GM04504 (cell line): Measurements from ENCODE around the gene GRIN2C.
"Not testable (repeated sequence)": the region's sequence is repeated elsewhere in the genome, so short reads cannot be mapped to it uniquely, and the experiment has no call there.

Experiments
- DNase-seq: peaks from one replicate; pipeline ENCODE4 v3.0.0-alpha.2; 2012; ENCODE audit warnings: low read depth

Gene GRIN2C

DNA sequence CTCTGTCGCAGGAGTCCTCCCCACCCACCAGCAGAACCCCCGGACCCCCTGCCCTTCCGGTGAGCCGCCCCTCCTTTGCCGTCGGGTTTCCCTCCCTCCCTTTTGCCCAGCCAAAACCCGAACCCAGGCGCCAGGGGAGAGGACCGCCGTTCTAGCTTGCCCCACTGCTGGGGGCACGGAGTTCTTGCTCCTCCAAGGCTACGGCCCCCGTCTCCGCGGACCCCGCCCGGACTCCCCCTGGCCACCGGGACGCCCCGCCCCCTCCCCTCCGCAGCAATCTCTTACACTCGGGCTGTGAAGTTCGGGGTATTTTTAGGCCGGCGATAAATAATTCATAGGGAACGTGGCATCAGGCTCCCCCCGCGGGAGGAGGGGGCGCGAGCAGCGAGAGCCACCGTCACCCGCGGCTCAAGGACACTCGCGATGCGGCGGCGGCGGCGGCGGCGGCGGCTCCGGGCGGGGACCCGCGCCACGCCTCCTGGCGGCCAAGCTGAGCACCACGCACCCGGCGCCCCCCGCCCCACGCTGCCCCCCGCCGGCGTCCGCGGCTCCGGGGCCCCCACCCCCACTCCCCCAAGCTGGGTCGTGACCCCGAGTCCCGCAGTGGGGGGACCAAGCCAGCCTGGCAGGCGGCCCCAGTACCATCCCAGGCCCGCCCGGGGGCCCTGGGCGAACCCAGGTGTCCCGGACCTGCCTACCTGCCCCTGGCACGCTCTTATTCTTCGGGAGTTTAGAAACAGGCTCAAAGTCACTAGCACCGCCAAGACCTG lies at the start of gene GRIN2C:
GRIN2C (minus strand) TSS at position 427 of the 770 bp plus-strand sequence. CDS start 4,793 bp downstream, outside the sequence.
- DNase-seq, result no peak

DNA sequence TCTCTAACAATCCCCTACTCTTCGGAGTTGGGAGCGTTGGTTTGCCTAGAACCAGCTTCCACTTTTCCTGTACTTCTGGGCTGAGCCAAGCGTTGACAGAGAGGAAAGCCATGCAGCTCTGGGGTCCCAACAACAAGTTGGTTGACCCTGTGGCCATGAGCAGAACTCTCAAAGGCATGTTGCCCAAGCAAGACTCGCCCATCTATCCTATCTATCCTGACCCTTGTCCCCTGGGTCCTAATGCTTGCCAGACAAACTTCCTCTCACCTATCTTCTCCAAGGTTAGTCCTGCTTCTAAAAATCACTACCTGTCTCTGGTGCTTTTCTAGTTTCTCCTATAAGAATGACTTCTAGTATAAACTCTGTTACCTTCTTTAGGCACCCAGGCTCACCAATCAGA lies 49.4 kb upstream of the GRIN2C start:
- not testable (repeated sequence) for DNase-seq

DNA sequence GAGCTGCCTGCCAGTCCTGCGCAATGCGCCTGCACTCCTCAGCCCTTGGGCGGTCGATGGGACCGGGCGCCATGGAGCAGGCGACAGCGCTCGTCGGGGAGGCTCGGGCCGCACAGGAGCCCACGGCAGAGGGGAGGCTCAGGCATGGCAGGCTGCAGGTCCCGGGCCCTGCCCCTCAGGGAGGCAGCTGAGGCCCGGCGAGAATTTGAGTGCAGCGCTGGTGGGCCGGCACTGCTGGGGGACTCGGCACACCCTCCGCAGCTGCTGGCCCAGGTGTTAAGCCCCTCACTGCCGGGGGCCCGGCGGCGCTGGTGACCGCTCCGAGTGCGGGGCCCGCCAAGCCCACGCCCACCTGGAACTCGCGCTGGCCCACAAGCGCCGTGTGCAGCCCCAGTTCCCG lies 47.3 kb upstream of the GRIN2C start:
- no peak for DNase-seq

DNA sequence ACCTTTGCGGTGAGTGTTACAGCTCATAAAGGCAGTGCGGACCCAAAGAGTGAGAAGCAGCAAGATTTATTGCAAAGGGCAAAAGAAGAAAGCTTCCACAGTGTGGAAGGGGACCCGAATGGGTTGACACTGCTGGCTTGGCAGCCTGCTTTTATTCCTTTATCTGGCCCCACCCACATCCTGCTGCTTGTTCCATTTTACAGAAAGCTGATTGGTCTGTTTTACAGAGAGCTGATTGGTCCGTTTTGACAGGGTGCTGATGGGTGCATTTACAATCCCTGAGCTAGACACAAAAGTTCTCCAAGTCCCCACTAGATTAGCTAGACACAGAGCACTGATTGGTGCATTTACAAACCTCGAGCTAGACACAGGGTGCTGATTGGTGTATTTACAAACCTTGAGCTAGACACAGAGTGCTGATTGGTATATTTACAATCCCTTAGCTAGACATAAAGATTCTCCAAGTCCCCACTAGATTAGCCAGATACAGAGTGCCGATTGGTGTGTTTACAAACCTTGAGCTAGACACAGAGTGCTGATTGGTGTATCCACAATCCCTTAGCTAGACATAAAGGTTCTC lies 46.6 kb upstream of the GRIN2C start:
- DNase-seq, result not testable (repeated sequence)

DNA sequence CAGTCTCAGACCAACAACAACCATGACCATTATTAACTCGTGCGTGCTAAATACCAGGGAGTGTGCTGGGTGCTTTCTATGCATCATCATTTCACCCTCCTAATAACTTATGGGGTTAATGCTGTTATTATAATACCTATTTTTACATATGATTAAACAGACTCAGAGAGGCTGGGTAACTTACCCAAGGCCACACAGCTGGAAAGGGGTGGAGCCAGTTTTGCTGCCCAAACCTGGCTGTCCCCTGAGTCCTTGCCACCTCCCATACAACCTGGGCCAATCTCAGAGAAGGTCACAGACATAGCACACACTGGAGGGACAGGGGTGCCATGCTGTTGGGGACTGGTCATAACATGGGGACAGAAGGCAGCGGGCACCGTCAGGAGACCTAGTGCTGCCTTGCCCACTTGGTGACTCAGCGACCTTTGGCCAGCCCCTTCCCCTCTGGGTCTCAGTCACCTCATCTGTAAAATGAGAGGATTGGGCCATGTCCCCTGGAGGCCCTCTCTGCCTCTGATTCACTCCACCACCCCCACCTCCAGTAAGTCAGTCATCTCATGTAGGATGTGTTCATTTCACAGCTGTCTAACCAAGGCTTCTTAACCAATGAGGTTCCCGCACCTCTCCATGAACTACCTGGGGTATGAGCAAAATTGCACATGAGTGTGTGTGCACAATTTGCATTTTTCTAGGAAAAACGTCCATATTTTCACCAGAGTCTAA lies 45.2 kb upstream of the GRIN2C start:
- no peak for DNase-seq

DNA sequence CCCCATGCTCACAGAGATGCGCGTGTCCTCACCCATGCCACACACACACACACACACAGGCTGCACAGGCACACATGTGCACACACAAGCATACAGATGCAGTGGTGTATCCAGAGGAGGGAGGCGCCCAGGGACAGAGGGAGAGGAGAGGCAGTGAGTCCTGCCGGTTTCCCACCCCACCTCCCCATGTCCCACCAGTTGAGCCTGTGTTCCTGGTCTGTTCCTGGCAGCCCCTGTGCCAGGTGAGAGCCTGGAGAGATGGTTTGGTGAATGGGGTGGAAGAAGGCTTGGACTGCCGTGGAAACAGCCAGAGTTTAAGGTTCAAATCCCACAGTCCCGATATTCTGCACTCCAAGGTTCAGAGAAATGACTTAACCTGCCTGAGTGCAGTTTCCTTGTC lies 44.0 kb upstream of the GRIN2C start:
- no peak for DNase-seq

DNA sequence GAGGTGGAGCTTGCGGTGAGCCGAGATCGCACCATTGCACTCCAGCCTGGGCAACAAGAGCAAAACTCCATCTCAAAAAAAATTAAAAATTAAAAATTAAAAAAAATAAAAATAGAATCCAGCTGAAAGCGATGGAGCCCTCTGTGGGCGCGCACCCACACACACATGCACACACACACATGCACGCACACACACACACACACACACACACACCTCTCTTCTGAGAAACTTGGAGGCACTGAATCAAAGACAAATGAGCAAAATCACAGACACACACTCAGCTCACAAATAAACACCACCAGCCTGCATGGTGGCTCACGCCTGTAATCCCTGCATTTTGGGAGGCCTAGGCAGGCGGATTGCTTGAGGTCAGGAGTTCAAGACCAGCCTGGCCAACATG lies 43.3 kb upstream of the GRIN2C start:
- DNase-seq, result no peak

DNA sequence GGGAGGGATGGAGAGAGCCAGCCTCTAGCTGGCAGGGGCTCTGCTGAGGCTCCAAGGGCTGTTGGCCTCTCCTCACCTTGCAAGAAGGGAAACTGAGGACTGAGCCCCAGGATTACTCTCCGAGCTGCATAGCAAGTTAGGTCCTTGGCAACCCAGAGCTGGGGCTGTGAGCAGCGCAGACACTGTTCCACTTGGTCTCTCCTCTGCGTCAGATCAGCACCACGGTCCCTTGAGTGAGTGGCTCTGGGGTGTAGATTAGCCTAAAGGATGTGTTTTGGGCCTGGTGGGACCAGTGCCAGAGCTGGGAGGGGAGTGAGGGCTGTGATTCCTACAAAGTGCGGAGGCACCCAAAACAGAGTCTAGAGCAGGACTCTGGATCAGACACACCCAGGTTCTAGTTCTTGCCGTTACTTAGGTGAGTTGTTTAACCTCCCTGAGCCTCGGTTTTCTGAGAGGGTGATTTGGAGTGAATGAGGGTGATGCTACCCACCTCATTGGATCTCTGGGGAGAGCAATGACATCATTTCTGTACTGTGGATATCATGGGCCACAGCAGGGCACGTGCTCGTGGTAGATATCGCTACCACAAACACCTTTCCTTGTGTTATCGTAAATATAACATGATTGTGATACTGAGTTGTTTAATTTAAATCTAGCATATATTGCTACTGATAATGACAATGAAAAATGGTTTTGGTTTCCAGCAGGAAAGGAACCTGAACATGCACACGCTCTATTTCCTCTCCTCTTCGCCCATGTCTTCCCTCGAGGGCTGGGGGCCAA lies 41.9 kb upstream of the GRIN2C start:
- DNase-seq, result no peak

DNA sequence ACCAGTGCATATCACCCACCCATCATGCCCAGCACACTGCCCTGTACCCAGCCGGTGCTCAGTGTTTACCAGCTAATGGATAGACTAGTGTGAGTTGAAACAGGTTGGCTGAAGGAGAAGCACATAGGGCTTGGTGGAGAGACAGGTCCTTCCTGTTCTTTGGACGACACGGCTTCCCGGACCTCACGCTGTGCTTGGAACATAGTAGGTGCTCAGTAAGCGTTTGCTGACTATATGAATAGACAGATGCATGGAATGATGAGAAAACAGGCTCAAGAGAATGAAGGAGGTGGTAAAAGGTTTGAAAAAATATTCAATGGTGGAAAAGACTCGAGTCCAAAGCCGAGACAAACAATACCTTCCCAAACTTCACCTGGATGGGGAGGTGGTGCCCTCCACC lies 40.5 kb upstream of the GRIN2C start:
- no peak for DNase-seq

DNA sequence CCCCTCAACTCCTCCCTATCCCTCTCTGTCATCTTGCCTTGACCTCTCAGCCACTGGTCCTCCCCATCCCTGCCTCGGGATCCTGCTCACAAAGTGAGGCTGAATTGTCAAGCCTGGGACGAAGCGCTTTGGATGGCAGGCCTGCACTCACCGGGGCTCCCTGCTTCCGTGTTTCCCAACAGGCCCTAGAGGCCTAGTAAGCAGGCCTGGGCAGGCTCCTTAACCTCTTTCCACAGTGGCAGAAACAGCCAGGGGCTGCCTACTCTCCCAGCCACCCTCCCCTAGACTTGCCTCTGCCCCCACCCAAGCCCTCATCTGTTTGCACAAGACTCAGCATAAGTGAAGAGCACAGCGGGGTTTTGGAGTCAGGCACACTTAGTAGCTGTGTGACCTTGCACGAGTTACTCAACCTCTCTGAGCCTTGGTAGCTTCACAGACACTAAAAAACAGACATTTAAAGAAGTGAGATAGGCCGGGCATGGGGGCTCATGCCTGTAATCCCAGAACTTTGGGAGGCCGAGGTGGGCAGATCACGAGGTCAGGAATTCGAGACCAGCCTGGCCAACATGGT lies 38.8 kb upstream of the GRIN2C start:
- no peak for DNase-seq

DNA sequence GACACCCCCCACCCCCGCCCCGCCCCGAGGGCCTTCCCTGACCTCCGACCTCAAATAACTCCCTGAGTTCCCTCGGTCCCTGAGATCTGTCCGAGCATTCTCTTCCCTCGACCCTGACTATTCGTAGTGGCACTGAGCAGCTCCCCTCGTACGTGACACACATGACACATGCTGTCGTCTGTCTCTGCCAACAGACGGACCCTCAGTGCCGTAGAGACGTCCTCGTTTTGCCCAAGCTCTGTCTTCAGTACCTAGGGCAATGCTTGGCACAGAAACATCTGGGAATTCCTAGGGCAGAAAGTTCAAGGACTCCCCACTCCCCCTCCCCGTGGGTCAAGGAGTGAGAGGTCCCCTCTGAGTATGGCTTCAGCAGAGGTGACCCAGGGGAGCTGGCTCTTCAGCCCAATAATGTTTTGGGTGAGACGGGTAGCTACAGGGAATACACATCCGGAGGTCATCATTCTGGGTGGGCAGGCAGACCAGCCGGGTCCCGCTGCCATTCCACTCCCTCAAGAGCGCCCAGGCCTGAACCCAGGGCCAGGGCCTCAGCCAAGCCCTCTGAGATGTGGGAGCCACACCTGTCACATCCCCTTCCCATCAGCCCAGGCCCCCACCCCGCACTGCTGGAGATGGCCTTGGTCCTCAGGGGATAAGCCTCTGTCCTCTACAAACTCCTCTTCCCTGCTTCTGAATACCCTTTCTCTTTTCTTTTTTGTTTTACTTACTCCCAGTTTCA lies 34.4 kb upstream of the GRIN2C start:
- DNase-seq, result no peak

DNA sequence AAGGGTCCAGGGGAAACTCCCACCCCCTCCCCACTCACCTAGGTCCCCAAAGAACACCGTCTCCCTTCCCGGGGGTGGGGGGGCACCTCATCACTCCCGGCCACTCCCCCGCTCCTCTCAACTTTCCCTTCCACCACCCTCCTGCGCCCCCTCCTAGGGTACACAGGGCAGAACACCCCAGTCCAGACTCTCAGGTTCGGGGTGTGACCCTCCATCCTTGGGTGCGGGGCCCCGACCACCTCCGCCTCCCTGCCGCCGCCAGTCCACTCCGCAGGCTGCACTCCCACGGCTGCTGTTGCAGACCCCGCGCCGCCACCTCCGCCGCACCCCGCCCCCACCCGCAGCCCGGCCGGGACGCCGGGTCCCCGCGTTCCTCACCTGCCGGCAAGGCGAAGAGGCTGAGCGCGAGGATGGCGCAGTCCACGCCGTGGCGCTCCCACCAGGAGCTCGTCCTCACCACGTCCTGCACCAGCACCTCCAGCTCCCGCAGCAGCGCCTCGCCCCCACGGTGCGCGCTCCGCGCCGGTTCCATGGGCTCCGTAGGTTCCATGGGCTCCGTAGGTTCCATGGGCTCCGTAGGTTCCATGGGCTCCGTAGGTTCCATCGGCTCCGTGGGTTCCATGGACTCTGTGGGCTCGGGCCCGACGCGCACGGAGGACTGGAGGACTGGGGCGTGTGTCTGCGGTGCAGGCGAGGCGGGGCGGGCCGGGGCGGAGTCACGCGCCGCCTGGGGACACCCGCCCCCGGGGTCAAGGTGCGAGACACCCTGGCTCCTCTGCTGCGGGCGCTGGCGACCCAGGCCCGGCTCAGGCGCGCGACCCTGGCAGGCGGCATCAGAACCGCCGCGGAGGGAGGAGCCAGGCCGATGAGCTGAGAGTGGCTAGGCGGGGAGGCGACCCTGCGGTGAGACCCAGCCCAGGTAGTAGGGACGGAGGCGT lies 33.6 kb upstream of the GRIN2C start, which contains the start of gene FADS6:
FADS6 (minus strand) TSS at position 660 of the 938 bp plus-strand sequence; CDS start at position 622, 38 bp downstream.
- DNase-seq, result no peak

DNA sequence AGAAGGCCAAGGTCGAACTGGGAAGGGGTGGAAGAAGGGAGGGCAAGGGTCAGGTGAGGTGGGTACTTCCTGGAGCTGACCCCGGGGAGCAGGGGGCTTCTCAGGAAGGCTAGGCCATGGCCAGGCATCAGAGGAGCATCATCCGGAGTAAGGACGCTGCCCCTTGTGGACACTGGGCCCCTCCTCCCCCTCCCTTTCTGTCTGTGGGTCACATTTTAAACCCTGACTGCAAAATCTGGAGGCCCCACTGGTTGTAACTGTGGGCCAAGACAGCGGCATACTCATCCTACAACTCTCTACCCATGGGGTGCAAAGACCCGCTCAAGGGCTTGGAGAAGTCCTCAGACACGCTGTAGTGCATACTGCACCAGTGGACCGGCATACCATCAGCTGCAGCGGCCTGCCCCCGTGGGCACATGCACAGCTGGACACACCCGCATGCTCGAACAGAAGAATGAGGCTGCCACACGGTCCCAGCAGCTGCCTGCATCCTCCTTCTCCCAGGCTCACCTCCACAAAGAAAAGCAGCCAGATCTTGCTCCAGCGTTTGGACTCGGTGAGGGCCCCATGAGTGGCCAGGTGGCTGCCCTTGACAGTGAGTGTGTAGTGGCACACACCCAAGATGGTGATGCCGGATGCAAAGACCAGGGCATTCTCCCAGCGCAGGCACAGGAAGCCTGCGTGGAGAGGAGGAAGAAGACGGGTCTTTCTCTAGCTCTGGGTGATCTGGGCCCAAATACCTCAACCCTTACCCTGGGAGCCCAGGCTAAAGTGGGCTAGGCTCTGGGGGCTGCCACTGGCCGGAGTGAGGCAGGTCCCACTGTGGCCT lies 32.5 kb upstream of the GRIN2C start:
- no peak for DNase-seq

DNA sequence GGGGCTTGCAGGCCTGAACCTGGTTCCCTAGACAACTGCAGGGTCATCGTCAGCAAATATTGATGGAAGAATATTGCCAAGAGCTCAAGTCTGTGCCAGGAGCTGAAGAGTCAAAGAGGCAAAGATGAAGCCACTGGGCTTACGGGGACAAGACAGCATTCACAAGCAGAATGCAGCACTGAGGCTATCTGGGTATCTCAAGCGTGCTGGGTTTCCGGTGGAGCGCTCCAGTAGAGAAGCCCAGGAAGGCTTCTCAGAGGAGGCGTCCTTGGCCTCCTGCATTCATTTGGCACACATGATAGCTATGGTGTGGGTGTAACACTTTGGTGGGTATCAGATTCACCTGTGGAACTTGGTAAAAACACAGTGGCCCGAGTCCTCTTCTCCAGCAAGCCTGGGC lies 30.9 kb upstream of the GRIN2C start:
- DNase-seq, result no peak

DNA sequence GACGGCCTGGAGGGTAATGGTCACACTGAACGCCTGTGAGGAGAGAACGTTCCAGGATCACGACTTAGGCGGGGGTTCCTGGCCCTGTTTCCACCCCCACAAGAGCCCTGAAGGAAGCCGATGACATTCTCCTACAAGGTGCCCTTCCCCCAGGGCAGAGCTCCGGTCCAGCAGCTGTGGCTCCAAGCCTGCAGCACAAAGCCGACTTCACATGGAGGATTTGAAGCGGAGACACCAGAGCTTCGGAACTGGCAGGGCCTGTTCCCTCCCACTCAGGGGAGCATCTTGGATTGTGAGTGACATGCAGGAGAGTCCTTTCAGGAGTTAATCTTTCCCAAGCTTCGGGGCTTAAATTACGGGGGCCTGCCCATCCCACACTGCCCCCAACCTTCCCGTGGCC lies 28.8 kb upstream of the GRIN2C start:
- no peak for DNase-seq

DNA sequence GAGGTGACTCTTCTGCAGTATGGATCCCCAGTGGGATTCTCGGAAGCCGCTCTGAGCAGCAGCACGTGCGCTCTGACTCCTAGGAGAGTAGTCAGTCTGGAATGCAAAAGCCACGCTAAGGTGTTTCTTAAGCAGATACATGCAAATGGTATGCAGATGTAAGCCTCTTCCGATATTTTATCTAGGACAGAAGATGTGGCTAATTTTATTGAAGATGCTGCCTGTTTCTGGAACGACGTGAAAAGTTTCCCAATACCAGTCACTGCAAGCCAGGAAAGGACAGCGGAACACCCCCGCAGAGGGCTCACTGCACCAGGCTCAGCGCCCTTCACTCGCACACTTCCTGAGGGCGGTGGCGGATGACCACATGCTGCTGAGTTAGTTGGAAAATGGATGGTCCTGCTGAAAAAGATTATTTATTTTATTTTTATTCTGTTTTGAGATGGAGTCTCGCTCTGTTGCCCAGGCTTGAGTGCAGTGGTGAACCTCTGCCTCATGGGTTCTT lies 23.6 kb upstream of the GRIN2C start:
- no peak for DNase-seq

DNA sequence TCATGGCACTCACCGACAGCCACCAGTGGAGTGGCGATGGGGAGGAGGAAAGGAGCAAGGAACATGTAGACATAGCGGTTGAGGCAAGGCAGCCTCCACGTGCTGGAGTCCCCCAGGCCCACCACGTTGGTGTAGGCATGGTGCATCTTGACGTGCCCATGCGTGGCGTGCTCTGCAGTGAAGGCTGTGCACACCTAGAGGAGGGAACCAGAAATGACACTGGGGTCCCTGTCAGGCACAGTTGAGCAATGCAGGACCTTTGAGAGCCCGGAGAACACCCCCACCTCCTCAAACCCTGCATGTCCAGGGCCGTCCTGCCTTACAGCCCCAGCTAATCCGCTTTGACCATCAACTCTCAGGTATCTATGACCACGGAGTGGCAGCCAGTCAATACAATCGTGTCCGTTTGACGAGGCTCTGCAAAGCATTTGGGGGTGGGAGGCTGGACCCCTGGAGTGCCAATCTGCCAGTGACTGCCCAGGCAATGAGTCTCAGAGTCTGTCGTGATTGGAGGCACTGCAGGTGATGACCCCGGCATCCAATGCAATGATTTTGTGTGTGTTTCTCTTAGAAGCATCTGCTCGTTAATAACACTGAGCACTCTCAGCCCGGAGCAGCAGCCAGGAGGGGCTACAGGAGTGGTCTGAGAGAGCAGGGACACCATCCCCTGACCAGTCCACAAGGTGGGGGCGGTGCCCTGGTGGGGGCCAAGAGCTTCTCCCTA lies 23.0 kb upstream of the GRIN2C start:
- DNase-seq, result no peak

DNA sequence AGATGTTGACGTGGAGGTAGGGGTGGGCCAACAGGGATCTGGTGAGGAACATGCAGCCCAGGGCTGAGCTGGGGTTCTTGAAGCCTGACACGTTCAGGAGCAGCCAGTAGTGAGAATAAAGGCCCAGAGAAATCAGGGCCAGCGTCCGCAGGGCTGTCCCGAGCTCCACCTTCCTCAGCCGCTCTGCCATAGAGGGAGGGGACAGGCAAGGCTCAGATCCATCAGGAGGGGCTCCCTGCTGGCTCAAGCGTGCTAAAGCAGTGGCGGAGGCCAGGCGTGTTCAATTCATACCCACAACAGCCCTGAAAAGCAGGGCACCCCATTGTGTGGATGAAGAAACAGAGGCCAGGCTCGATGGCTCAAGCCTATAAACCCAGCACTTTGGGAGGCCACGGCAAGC lies 21.4 kb upstream of the GRIN2C start:
- no peak for DNase-seq
